Stomach (tissue), 4 donors: Measurements from ENCODE around the gene ATP11A.

Experiments used
- POLR2A ChIP-seq, 4 donors: fragments of 450-650 bp; IDR thresholded peaks; one replicate each; pipeline ENCODE4 v1.6.1; 2016; ENCODE audit warnings: antibody characterized with exemption in 4 of 4, control low read depth in 2 of 4, mild to moderate bottlenecking in 1 of 4, moderate library complexity in 1 of 4
- POLR2AphosphoS5 ChIP-seq, 3 donors: sonication (generic); formaldehyde crosslinking; IDR thresholded peaks; one replicate each; pipeline ENCODE4 v1.6.1; 2016; ENCODE audit warnings: antibody characterized with exemption in 3 of 3
- TF ChIP-seq, protein P1 (sequence below), 7 experiments: fragments of 450-650 bp in 4 of 7; fragments of 200-600 bp in 3 of 7; sonication (generic) in 3 of 7; IDR thresholded peaks; one replicate each; pipeline ENCODE4 v1.5.1; 2016 to 2019; ENCODE audit warnings: antibody characterized with exemption in 7 of 7, control low read depth in 2 of 7, mild to moderate bottlenecking in 1 of 7

DNA sequence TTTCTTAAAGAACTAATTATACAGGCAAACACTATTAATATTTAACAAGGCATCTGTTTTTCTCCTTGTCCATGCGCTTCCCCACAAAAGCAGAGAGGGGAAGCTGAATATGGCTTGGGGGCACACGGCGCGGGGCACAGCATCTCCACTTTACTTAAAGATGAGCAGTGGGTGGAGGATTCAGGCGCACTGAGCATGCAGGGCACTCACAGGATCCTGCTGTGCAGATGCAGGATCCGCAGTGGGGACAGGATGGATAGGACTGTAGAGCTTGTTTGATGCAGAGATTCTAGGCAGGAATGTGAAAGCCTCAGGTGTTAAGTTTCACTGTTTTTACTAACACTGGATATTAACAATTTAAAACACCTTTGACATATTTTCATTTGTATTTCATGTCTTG lies 43.3 kb downstream of the ATP11A start:
- TF ChIP-seq POLR2AphosphoS5 (IDR thresholded peaks at IDR 0.05) (no peak), POLR2A (IDR thresholded peaks at IDR 0.05) (no peak)
- TF ChIP-seq, protein P1, sequence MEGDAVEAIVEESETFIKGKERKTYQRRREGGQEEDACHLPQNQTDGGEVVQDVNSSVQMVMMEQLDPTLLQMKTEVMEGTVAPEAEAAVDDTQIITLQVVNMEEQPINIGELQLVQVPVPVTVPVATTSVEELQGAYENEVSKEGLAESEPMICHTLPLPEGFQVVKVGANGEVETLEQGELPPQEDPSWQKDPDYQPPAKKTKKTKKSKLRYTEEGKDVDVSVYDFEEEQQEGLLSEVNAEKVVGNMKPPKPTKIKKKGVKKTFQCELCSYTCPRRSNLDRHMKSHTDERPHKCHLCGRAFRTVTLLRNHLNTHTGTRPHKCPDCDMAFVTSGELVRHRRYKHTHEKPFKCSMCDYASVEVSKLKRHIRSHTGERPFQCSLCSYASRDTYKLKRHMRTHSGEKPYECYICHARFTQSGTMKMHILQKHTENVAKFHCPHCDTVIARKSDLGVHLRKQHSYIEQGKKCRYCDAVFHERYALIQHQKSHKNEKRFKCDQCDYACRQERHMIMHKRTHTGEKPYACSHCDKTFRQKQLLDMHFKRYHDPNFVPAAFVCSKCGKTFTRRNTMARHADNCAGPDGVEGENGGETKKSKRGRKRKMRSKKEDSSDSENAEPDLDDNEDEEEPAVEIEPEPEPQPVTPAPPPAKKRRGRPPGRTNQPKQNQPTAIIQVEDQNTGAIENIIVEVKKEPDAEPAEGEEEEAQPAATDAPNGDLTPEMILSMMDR (IDR thresholded peaks at IDR 0.05) = no peak
